ENCODE results near the gene BPIFB3. TPM values are rescaled to one million over a fixed set of nuclear protein-coding genes. Genes with fewer than 3 reads are reported as not detected.
A peak's percentile ranks its signal among the peaks of the same experiment; 100 is the strongest.

The BPIFB3 gene
- total RNA-seq: not detected in 2 replicates

- no peak for DNase-seq (ENCODE audit: low read depth in 2 of 2)
Observed at GRCh38 chr20:33053291-33054106, at the start of gene BPIFB3. Gene BPIFB3, plus strand, starts transcription at chr20:33053903. Its CDS starts 1,533 bp downstream, at chr20:33055436.

DNA sequence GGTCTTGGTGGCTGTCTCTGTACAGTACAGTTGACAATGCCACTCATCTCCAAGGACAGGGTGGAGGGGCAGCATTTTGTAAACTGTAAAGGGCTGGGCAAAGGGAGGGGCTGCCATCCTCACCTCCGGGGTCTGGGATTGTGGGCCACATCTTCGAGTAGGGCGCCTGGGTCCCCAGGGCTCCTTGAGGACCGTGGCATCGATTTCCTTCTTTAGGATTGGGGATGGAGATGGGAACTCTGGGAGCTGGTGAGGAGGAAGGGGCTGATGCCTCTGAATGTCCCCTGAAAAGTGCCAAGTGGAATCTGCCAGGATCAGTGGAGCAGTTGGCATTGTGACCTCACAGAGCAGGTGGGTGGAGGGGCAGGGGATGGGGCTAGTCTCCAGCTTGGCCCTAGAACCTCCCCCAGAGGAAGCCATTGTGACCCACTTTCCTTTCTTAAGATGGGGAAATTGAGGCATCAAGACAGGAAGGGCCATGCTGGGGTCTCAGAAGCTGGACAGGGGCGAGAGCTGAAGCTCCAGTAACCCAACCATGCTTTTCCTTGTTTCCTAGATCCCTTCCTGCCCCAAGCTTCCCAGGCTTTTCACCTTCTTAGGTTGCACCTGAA, 49.5 kb upstream of the BPIFB3 start, which contains the start of gene SUN5:
Gene SUN5 (minus strand): TSS at position 293 of the 611 bp plus-strand sequence. CDS start 93 bp downstream, at position 200.
- DNase-seq (ENCODE audit: low read depth in 2 of 2): no peak

DNA sequence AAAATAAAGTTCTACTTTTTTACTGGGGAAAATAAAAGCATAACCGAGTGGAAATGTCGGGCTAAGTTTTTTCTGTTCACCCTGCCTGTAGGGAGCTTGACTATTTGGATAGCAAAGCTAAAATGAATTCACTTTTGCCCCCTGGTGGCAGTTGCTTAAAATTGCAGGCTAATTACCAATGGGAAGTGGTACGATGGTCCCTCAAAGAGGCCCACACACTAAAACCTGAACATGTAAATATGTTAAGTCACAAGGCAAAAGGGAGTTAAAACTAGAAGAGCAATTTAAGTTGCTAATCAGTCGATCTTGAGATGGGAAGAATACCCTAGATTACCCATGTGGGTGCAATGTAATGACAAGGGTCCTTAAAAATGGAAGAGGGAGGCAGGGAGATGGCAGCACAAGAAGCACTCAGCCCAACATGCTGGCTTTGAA, 48.6 kb upstream of the BPIFB3 start:
- DNase-seq (ENCODE audit: low read depth in 2 of 2): no peak

GRCh38 chr20:33005908-33006775, 47.6 kb upstream of the BPIFB3 start:
- no peak for DNase-seq (ENCODE audit: low read depth in 2 of 2)

DNA sequence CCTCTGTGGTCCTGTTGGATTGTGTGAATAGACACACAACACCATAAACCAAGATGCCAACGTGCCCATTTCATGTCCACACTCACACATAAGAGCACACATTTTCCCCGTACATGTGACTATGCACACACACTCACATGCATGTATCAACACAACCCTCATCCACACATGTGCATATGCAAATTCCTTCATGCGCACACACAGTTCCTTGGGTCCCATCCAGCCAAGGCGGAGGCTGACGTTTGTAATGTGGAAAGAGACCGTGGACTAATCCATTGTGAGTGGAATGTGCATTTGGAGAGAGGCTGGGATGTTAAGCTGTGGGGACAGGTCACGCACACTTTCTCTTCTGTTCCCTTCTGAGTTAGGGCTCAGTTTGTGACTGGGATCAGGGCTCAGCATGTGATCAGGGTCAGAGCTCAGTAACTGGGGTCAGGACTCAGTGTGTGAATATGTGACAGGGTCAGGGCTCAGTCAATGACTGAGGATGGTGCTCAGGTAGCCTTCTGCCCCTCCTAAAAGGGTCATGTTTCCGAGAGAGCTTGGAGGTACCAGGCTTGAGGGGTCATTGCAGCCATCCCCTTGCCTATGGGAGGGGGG, 46.8 kb upstream of the BPIFB3 start:
- DNase-seq (ENCODE audit: low read depth in 2 of 2): no peak

GRCh38 chr20:33007376-33008335, 46.0 kb upstream of the BPIFB3 start, which contains the start of gene BPIFB2:
Gene BPIFB2, plus strand, starts transcription at chr20:33007704. Its CDS starts 871 bp downstream, at chr20:33008575.
- no peak for DNase-seq (ENCODE audit: low read depth in 2 of 2)

GRCh38 chr20:33008336-33009213, 45.1 kb upstream of the BPIFB3 start:
- DNase-seq (ENCODE audit: low read depth in 2 of 2): no peak

DNA sequence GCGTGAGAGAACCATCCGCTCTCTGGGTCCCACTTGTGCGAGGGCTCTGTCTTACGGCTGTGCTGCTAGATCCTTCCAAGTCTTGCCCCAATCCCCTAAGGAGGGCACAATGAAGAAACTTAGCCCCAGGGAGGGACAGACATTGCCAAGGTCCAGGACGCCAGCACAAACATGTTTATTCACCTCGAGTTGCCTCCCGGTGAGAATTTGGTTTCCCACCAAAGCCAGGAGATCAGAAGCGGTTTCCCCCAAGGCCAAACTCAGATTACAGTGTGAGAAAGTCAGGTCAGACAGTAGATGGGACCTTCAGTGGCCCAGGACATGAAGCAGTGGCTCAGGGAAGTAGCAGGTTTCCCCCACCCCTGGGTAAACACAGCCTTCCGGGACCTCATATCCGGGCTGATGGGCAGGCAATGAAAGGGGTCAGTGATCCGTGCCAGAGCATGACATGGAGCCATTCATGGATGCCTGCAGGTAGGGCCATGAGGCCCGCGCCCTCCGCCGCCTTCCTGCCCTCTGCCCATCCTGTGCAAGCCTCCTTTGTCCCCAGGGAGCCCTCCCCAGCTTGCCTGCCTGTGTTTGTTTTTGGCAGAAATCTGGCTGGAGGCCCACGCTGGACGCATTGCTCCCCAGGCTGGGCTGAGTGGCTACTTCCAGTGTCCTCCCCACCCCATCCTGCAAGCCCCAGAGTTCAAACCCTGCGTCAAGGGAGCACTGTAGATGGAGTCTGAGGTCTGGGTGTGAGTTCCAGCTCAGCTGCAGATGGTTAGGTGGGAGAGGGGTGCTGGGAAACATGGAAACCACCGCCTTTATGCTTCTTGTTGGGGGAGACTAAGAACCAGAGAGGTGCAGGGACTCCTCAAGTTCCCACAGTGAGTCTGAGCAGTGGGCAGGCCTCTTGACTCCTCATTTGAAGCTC, 44.2 kb upstream of the BPIFB3 start:
- peak in 1 of 2 donors; percentile 6 for DNase-seq (ENCODE audit: low read depth in 2 of 2)

- no peak for DNase-seq (ENCODE audit: low read depth in 2 of 2)
Observed at GRCh38 chr20:33010133-33010504, 43.6 kb upstream of the BPIFB3 start.

GRCh38 chr20:33010674-33011449, 42.8 kb upstream of the BPIFB3 start:
- DNase-seq (ENCODE audit: low read depth in 2 of 2): no peak

DNA sequence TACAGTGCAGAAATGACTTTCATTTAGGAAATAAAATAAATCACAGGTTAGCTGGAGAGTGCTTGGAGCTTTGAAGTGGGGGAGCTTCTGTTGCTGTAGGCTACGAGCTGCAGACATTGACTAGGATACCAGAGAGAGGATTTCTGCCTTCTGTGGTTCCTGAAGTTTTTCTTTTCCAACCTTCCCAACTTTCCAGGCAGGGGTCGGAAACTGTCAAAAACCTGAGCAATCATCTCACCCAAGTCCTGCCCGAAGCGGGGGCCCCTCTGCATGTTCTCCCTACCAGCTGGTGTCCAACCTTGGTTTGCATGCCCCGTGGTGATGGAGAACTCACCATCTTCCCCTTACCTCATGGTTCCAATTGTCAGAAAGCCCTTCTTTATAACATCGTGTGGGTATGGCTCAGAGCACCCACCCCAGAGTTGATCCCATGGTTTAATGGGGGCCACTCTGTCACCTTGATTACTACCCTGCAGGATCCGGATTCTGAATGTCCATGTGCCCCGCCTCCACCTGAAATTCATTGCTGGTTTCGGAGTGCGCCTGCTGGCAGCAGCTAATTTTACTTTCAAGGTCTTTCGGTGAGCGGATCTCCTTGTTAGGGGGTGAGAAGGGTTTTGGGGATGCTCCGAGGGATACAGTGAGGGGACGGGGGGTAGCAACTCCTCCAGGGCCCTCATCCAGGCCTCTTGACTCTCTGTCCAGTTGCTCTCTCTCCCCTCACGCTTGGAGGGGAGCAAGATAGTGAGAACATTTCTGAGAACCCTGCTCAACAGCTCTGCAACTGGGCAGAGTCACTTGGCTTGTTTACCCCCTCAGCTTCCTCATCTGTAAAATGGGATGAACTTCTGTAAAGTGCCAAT, 41.1 kb upstream of the BPIFB3 start:
- no peak for DNase-seq (ENCODE audit: low read depth in 2 of 2)

GRCh38 chr20:33013701-33014326, 39.9 kb upstream of the BPIFB3 start:
- no peak for DNase-seq (ENCODE audit: low read depth in 2 of 2)

DNA sequence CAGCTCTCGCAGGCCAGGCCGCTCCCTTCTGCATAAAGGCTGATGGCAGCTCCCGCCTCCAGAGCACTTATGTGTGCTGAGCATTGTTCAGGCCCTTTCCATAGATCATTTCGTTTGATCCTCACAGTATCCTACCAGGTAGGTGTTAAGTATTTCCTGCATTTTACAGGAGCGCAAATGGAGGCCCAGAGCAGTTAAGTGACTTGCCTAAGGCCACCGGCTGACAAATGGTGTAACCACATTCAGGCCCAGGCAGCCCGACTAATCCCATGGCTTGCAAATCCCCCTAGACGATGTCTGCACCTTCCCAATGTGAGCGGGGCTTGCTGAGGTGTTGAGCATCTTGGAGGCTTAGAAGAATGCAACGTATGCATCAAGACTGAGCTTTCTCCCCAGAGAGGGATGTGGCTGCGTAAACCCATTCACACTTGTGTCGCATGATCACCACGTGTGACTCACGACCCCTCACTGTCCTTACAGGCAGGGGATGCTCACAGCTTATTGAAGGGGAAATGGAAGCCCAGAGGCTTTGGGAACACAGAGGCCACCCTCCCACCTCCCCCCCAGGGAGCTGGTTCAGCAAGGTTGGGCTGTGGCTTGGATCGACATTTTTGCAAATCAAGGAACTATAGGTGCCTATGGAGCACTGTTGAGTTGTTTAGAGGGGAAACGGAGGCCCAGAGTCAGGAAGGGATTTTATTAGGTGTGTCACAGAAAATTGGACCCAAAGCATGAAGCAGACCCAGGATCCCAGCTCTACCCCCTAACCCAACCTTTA, 39.2 kb upstream of the BPIFB3 start:
- no peak for DNase-seq (ENCODE audit: low read depth in 2 of 2)

DNA sequence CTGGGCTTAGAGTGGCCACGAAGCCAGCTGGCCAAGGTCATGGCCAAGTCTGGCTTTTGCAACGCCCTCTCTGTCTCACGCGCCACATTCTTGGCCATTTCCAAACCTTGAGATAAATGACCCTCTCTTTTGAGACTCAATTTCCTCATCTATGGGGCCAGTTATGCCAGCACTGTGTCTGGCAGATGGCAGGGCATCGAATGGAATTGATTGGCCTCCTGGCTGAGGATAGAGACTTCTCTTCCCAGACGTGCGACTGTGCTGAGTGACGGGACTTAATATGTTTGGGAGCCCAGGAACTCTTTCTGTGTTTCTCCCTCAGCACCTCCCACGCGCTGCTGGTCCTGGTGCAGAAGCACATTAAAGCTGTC, 38.6 kb upstream of the BPIFB3 start:
- DNase-seq (ENCODE audit: low read depth in 2 of 2): no peak
